HG03175 (cell line): ENCODE measurements around the gene COG5.
"Not testable (repeated sequence)": the region's sequence is repeated elsewhere in the genome, so short reads cannot be mapped to it uniquely, and the experiment has no call there.

Experiments
- ATAC-seq: cut with Tn5 transposase; IDR thresholded peaks from one replicate; pipeline ENCODE4 v1.9.1; 2021; ENCODE audit warnings: mild to moderate bottlenecking, moderate library complexity; ENCODE audit not compliant: unreplicated experiment

COG5 gene

DNA sequence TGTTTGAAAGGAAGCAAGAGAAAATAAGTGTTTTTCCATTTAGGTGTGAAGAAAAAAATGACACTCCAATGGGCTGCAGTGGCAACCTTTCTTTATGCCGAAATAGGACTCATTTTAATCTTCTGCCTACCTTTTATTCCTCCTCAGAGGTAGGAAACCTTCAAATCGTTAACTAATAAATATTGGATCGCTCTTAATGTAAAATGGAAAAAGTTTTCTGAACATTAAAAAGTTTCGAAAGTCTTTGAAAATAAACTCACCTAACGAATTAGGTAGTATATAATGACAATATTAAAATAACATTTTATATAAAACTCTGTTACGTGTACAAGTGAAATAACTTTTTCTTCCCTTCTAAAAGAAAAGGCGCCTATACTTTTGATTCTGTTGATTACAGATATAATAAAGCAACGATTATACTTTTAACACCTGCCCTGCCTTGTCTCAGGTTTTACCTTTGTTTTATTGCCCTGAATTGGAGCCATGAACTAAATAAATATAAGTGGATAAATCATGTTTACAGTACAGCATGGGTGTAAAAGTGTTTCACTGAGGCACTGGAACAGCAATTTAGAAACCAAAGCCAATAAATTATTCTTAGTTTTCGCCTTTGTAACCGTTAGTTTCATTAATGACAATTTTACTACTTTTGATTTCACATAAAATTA lies 17.1 kb upstream of the COG5 start:
- ATAC-seq: no peak

GRCh38 chr7:107579885-107580715 lies 16.4 kb upstream of the COG5 start, which contains the start of gene BCAP29:
TSS of gene BCAP29 (plus strand) at chr7:107580246. CDS start at chr7:107580773, 527 bp downstream.
- ATAC-seq: peak; percentile 94

DNA sequence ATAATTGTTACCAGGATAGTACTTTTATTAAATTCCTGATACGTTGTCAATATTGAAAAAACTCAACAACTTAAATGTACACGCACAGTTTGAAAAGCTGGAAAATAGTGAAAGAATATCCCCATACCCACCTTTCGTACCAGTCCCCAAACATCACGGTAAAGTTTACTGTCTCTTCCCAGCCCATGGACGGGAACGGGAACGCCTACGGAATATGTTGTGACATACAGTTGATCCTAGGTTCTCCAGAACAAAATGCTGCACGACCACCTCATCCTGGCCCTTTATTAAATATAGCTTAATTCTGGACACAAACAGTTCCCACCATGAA lies 15.8 kb upstream of the COG5 start:
- ATAC-seq: peak; percentile 1

DNA sequence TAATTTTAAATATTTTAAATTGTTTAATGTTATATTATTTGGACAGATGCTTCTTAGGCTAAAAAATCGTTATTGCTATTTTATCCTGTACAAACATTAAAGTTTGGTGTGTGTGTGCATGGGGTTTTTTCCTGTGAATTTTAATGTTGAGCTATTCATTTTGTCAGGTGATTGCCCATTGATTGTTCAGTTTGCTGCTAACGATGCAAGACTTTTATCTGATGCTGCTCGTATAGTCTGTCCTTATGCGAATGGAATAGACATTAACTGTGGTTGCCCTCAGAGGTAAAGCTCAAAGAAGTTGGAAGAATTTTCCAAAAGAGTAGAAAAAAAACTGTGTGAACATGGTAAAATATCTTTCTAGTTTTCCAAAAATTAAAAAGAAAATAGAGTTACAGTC lies 9.8 kb upstream of the COG5 start:
- ATAC-seq: no peak

DNA sequence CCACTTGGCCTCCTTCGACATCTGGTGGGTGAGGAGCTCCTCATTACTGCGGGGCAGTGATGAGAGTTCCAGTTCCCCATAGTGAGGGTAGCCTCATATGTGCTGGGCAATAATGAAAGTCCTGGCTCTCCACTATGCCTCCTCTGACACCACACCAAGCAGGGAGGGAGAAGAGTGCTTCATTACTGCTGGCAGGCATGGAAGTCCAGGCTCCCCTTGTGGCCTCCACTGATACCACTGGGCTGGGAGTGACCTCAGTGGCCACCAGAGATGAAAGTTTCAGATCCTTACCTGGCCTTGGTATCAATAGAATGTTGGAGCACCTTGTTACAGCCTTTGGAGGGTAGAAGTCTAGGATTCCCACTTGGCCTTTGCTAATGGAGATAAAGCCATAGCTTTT lies 6.6 kb upstream of the COG5 start:
- ATAC-seq: no peak

DNA sequence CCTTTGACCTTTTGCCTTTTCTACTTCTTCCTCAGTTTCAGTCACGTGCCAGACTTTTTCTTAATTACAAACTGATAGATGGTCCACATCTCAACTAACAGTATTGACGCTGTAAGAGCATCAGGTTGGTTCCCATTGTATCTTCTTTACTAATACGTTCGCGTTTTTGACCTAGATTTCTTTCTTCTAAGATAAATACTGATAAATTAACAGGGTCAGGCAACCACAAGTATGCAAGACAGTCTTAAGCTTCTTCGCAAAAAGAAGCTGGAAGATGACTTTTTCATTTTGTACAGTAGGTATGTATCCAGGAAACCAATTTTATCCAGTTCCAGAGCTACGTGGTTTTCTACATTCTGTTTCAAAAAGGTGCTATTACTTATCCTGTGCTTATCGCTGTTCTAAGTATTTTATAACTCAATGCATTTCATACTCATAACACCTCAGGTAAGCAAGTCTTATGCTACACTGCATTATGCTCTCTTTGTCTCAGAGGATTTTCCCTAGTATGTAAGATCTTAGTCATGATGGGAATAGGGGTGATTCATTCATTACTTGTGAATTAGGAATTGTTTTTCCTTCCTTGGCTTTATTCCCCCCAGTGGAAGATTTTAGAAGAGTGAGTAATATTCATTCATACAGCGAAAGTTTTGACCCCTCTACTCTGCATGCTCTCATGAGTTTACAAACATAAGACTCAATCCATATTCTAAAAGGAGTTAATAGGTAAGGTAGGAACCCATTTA lies 1.0 kb upstream of the COG5 start:
- no peak for ATAC-seq

- peak; percentile 52 for ATAC-seq
These were observed 492 bp downstream of the COG5 start for GRCh38 chr7:107563081-107563774.

DNA sequence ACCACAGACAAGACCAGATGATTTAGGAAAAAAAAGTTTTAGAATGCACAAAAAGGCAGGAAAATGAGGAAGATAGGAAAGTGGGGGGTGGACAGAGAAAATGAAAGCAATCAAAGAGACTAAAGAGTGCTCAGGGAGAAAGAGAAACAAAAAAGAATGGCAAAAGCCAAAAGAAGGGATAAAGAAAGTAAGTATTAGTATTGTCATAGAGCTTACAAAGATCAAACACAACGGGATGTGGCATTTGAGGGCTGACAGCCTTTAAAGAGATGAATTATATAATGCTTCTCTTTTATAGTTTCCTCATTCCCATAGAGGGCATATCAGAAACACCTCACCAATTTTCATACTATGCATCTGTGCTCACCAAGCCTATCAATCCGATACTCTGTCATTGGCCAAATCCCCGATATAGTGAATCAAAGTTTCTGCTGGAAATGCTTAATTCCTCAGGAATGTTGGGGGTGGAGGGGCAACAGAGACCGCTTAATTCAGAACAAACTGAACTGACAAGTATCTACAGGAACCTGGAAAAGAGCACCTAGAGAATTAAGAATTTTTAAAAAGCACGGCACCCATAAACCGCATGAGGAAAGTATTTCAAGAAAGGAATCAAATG lies 2.7 kb downstream of the COG5 start:
- no peak for ATAC-seq

- no peak for ATAC-seq
These were observed 3.9 kb downstream of the COG5 start for GRCh38 chr7:107559864-107560263.

GRCh38 chr7:107555893-107556292 lies 7.8 kb downstream of the COG5 start:
- no peak for ATAC-seq

DNA sequence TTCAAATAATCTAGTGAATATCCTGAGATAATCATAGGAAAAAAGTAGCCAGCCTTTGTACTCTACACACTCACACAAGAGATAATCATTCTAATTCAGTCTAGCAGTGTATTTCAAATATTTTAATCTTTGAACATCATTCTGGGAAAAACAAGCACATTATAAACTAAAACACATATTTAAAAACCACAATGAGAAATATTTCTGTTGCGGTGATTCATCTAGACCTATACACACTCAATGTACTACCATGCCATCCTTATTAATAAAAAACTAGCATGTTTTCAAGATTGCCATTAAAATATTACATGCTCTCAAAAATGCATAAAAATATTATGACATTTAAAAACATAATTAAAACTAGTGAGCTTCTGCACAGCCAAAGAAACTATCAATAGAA lies 11.8 kb downstream of the COG5 start:
- no peak for ATAC-seq

DNA sequence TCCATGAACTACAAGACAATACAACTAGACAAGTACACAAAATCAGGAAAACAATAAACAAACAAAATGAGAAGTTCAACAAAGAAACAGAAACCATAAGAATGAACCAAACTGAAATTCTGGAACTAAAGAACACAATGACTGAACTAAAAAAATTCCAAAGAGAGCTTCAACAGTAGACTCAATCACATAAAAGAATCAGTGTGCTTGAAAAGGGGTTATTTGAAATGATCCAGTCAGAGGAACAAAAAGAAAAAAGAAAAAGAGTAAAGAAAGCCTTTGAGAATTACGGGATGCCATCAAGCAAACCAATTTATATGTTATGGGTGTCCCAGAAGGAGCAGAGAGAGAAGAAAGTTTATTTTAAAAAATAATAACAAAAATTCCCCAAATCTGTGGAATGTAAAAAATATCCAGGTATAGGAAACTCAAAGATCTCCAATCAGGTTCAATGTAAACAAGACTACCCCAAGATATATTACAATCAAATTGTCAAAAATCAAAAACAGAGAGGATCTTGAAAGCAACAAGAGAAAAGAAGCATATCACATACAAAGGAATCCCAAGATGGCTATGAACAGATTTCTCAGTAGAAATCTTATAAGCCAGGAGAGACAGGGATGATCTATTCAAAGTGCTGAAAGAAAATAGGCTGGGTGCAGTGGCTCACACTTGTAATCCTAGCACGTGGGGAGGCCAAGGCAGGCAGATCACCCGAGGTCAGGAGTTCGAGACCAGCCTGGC lies 18.7 kb downstream of the COG5 start:
- ATAC-seq: no peak

DNA sequence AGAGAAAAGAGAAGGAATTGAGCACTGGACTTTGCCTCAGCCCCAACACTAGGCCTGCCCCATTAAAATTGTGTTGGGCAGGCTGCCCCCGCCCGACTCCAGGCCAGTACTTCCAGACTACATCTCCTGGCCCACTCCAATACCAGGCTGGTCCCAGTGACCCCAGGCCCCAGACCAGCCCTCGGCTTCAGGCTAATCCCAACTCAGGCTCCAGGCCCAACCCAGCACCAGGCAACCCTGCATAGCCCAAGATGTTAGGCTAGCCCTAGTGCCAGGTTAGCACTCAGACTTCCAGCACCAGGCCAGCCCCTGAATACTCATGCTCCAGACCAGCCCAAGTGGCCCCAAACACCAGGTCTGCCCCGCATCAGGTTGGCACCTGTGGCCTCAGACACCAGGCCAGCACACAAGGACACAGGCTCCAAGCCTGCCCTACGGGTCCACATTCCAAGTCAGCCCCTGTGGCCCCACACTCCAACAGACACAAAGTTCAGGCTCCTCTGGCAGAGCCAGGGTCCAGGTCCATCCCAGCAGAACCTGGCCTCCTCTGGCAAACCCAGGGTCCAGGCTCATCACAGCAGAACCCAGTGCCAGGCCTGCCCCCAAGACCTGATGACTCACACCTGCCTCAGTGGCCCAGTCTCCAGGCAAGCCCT lies 20.3 kb downstream of the COG5 start:
- ATAC-seq: no peak

GRCh38 chr7:107538001-107538400 lies 25.7 kb downstream of the COG5 start:
- no peak for ATAC-seq

- not testable (repeated sequence) for ATAC-seq
These were observed 26.5 kb downstream of the COG5 start for GRCh38 chr7:107537228-107537627.

DNA sequence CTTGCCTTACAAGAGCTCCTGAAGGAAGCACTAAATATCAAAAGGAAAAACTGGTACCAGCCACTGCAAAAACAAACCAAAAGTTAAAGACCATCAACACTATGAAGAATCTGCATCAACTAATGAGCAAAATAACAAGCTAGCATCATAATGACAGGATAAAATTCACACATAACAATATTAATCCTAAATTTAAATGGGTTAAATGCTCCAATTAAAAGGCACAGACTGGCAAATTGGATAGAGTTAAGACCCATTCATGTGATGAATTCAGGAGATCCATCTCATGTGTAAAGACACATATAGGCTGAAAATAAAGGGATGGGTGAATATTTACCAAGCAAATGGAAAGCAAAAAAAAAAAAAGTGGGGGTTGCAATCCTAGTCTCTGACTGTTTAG lies 29.6 kb downstream of the COG5 start:
- ATAC-seq: no peak

- ATAC-seq: no peak
These were observed 33.0 kb downstream of the COG5 start for GRCh38 chr7:107530751-107531150.

- no peak for ATAC-seq
These were observed 35.3 kb downstream of the COG5 start for GRCh38 chr7:107528461-107528860.

GRCh38 chr7:107527196-107527595 lies 36.5 kb downstream of the COG5 start:
- ATAC-seq: no peak

- ATAC-seq: no peak
These were observed 37.0 kb downstream of the COG5 start for GRCh38 chr7:107526672-107527071.
